HepG2 (cell line): Measurements from ENCODE around the gene C6orf136. TPM values are rescaled to one million over a fixed set of nuclear protein-coding genes. Genes with fewer than 3 reads are reported as not detected.

Source experiments
- BHLHE40 ChIP-seq: IDR thresholded peaks from 2 replicates; pipeline ENCODE4 v1.6.1; 2011; ENCODE audit warnings: low read length, improper control_type of control experiment
- MBD4 ChIP-seq: IDR thresholded peaks from 2 replicates; pipeline ENCODE4 v1.6.1; 2012; ENCODE audit warnings: low read length, inconsistent platforms, borderline replicate concordance
- MLLT10 ChIP-seq: sonication (generic); formaldehyde crosslinking; IDR thresholded peaks from 2 replicates; pipeline ENCODE4 v1.4.0; 2020; ENCODE audit warnings: missing genetic modification reagents
- SETDB1 ChIP-seq: sonication (generic); formaldehyde crosslinking; IDR thresholded peaks from 2 replicates; pipeline ENCODE4 v1.5.1; 2020; ENCODE audit warnings: missing genetic modification reagents, mild to moderate bottlenecking, borderline replicate concordance
- SOX5 ChIP-seq: IDR thresholded peaks from 2 replicates; pipeline ENCODE4 v1.6.1; 2016; ENCODE audit warnings: borderline replicate concordance
- ZBTB20 ChIP-seq: sonication (generic); formaldehyde crosslinking; IDR thresholded peaks from 2 replicates; pipeline ENCODE4 v1.8.1; 2023; ENCODE audit warnings: missing genetic modification reagents, low read depth, mild to moderate bottlenecking, borderline replicate concordance
- ZFP1 ChIP-seq: IDR thresholded peaks from 2 replicates; pipeline ENCODE4 v1.6.1; 2016
- ZKSCAN1 ChIP-seq: fragments of 150-350 bp; IDR thresholded peaks from 2 replicates; pipeline ENCODE4 v1.6.1; 2014; ENCODE audit warnings: low read length
- ZNF3 ChIP-seq: IDR thresholded peaks from 2 replicates; pipeline ENCODE4 v1.7.0; 2017; ENCODE audit warnings: inconsistent platforms
- ZNF431 ChIP-seq: sonication (generic); formaldehyde crosslinking; IDR thresholded peaks from 2 replicates; pipeline ENCODE4 v1.9.0; 2022; ENCODE audit warnings: missing genetic modification reagents, low read depth, mild to moderate bottlenecking, borderline replicate concordance
- ZNF567 ChIP-seq: sonication (generic); formaldehyde crosslinking; IDR thresholded peaks from 2 replicates; pipeline ENCODE4 v1.8.1; 2023; ENCODE audit warnings: mild to moderate bottlenecking, missing genetic modification reagents, borderline replicate concordance
- ZNF768 ChIP-seq: sonication (generic); formaldehyde crosslinking; IDR thresholded peaks from 2 replicates; pipeline ENCODE4 v1.4.0; 2020; ENCODE audit warnings: missing genetic modification reagents
- polyA plus RNA-seq, 8 experiments: library from polyadenylated mRNA; depleted of rRNA in 3 of 8; stranded (reverse) in 7 of 8; unstranded in 1 of 8; fragments of >200 nt; fragmentation: Illumina TruSeq in 4 of 8; extraction: Trizol in 4 of 8; gene quantifications; 2 replicates each; pipeline versions ENCODE4 v1.2.1 to v1.2.3, GENCODE V29; 2011 to 2016; ENCODE audit warnings: low read depth in 4 of 8, missing spikeins in 1 of 8, mixed read lengths in 1 of 8; ENCODE audit not compliant: insufficient read depth in 1 of 8
- total RNA-seq, 5 experiments: library from RNA; depleted of rRNA; stranded (reverse); fragments of >200 nt; fragmentation: Illumina TruSeq; extraction: Trizol; gene quantifications; 2 replicates each; pipeline ENCODE4 v1.2.3, GENCODE V29; 2016; ENCODE audit warnings: low read depth in 1 of 5
- TF ChIP-seq, protein P1 (sequence below): sonication (generic); IDR thresholded peaks from 2 replicates; pipeline ENCODE4 v1.6.1; 2016; ENCODE audit warnings: low read depth, borderline replicate concordance
- TF ChIP-seq, protein P2 (sequence below): sonication (generic); formaldehyde crosslinking; IDR thresholded peaks from 2 replicates; pipeline ENCODE4 v1.5.1; 2020; ENCODE audit warnings: missing genetic modification reagents, mild to moderate bottlenecking, borderline replicate concordance
- TF ChIP-seq, protein P3 (sequence below): sonication (generic); formaldehyde crosslinking; IDR thresholded peaks from 2 replicates; pipeline ENCODE4 v1.8.1; 2023; ENCODE audit warnings: mild to moderate bottlenecking, moderate library complexity, missing genetic modification reagents
- TF ChIP-seq, protein P4 (sequence below): sonication (generic); formaldehyde crosslinking; IDR thresholded peaks from 2 replicates; pipeline ENCODE4 v1.4.0; 2020; ENCODE audit warnings: missing genetic modification reagents

C6orf136 gene
- total and polyA plus RNA-seq, 2 of the 13 experiments (the other 11 are each of a cell fraction or from before 2014, with no cell fraction given), result 12.0 to 26.2 TPM

DNA sequence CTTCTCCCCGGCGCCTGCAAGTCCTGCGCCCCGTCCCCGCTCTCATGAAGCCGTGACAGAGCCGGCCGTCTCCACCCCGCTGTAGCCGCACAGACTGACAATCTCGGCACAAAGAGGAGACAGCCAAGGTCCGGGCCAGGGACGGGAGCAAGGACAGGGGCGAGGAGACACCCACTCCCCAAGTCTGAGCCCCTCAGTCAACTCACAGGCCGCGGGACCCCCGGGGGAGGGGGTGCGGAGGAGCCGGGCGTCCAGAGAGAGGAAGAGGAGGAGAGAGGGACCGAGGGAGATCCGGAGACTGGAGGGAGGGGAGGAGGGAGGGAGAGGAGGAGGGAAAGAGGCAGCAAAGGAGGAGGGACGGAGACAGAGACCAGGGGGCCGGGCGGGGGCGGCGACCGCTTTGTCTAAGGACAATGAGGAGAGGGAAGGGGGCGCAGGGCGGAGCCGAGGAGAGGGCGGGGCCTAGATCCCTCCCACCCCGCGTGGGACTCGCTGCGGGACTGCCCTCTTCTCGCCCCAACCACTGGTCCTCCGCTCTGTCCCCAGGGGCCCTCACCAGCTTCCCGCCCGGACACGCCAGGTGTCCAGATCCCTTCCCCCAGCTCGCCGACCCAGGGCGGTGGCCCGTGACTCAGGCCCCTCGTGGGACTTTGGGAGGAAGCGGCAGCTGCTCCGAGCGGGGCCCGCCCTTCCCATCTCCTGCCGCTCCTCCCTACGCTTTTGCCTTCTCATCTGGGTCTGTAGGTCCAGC is 40.1 kb downstream of the C6orf136 start (continued):
- TF ChIP-seq, protein P1, sequence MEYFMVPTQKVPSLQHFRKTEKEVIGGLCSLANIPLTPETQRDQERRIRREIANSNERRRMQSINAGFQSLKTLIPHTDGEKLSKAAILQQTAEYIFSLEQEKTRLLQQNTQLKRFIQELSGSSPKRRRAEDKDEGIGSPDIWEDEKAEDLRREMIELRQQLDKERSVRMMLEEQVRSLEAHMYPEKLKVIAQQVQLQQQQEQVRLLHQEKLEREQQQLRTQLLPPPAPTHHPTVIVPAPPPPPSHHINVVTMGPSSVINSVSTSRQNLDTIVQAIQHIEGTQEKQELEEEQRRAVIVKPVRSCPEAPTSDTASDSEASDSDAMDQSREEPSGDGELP, result peak; percentile 22; the same call in 1 of the 2 replicates
- TF ChIP-seq ZKSCAN1 (no peak), BHLHE40 (0 out of 2 replicates have a peak, but pooled peaks have one; percentile 16), SETDB1 (no peak), ZNF431 (CRISPR knock-in tag) (0 out of 2 replicates have a peak, but pooled peaks have one; percentile 36), SOX5 (CRISPR knock-in tag) (peak; percentile 74), ZNF3 (no peak), ZBTB20 (CRISPR knock-in tag) (no peak), ZFP1 (CRISPR knock-in tag) (no peak), MLLT10 (CRISPR knock-in tag) (no peak), ZNF567 (CRISPR knock-in tag) (no peak), ZNF768 (peak; percentile 24; the same call in 1 of the 2 replicates), MBD4 (no peak)
- TF ChIP-seq, protein P2, sequence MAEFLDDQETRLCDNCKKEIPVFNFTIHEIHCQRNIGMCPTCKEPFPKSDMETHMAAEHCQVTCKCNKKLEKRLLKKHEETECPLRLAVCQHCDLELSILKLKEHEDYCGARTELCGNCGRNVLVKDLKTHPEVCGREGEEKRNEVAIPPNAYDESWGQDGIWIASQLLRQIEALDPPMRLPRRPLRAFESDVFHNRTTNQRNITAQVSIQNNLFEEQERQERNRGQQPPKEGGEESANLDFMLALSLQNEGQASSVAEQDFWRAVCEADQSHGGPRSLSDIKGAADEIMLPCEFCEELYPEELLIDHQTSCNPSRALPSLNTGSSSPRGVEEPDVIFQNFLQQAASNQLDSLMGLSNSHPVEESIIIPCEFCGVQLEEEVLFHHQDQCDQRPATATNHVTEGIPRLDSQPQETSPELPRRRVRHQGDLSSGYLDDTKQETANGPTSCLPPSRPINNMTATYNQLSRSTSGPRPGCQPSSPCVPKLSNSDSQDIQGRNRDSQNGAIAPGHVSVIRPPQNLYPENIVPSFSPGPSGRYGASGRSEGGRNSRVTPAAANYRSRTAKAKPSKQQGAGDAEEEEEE (CRISPR knock-in tag), result no peak
- TF ChIP-seq, protein P3, sequence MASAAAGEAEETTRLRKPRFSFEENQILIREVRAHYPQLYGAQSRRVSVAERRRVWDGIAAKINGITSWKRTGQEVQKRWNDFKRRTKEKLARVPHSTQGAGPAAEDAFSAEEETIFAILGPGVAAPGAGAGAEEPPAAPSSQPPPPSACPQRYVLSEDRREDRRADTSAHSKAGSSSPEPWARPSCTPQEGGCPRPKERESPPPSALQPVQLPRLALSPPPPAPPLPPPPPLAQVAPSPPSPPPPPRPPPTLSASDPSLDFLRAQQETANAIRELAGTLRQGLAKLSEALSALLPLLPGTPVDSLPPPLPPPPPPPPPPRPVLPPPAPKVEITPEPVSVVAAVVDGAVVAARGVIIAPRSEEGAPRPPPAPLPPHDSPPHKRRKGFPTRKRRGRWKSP (CRISPR knock-in tag), result 0 out of 2 replicates have a peak, but pooled peaks have one; percentile 27
- TF ChIP-seq, protein P4, sequence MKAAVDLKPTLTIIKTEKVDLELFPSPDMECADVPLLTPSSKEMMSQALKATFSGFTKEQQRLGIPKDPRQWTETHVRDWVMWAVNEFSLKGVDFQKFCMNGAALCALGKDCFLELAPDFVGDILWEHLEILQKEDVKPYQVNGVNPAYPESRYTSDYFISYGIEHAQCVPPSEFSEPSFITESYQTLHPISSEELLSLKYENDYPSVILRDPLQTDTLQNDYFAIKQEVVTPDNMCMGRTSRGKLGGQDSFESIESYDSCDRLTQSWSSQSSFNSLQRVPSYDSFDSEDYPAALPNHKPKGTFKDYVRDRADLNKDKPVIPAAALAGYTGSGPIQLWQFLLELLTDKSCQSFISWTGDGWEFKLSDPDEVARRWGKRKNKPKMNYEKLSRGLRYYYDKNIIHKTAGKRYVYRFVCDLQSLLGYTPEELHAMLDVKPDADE (CRISPR knock-in tag), result no peak
- TF ChIP-seq, all 625 proteins: peak for 134
